MM.1S (cell line): Measurements from ENCODE around the gene SHOC2.
"Not testable (repeated sequence)": the region's sequence is repeated elsewhere in the genome, so short reads cannot be mapped to it uniquely, and the experiment has no call there.

Experiments used
- DNase-seq: peaks from one replicate; pipeline ENCODE4 v3.0.0-alpha.2; 2015
- H2AFZ ChIP-seq: fragments of 300-600 bp; sonication (generic); 2 replicates; pipeline ENCODE4 v1.6.0; 2016; ENCODE audit warnings: antibody characterized with exemption, low read length
- H3F3A ChIP-seq: fragments of 300-600 bp; sonication (generic); 2 replicates; pipeline ENCODE4 v1.6.1; 2016; ENCODE audit warnings: mild to moderate bottlenecking, antibody characterized with exemption, low read length, moderate library complexity, mixed read lengths; ENCODE audit not compliant: insufficient read depth
- H3K27ac ChIP-seq: fragments of 300-600 bp; sonication (generic); 2 replicates; pipeline ENCODE4 v1.5.1; 2016; ENCODE audit warnings: mild to moderate bottlenecking, low read length
- H3K27me3 ChIP-seq: fragments of 300-600 bp; sonication (generic); replicated peaks from 2 replicates; pipeline ENCODE4 v1.6.0; 2016; ENCODE audit warnings: low read length; ENCODE audit not compliant: insufficient read depth
- H3K36me3 ChIP-seq: fragments of 300-600 bp; sonication (generic); replicated peaks from 2 replicates; pipeline ENCODE4 v1.6.1; 2016; ENCODE audit warnings: mild to moderate bottlenecking, low read length, mixed read lengths; ENCODE audit not compliant: insufficient read depth
- H3K4me1 ChIP-seq: fragments of 300-600 bp; sonication (generic); 2 replicates; pipeline ENCODE4 v1.6.1; 2016; ENCODE audit warnings: low read length, mixed read lengths
- H3K4me2 ChIP-seq: fragments of 300-600 bp; sonication (generic); 2 replicates; pipeline ENCODE4 v1.6.0; 2016; ENCODE audit warnings: low read depth, low read length
- H3K4me3 ChIP-seq: fragments of 300-600 bp; sonication (generic); 2 replicates; pipeline ENCODE4 v1.5.1; 2016; ENCODE audit warnings: low read length, mixed read lengths
- H3K79me2 ChIP-seq: fragments of 300-600 bp; sonication (generic); 2 replicates; pipeline ENCODE4 v1.6.1; 2016; ENCODE audit warnings: mixed run types, low read length, mixed read lengths
- H3K9ac ChIP-seq: fragments of 300-600 bp; sonication (generic); 2 replicates; pipeline ENCODE4 v1.6.1; 2016; ENCODE audit warnings: low read length, mixed read lengths
- H3K9me2 ChIP-seq: fragments of 300-600 bp; sonication (generic); replicated peaks from 2 replicates; pipeline ENCODE4 v1.6.1; 2016; ENCODE audit warnings: mild to moderate bottlenecking, low read length, mixed read lengths; ENCODE audit not compliant: insufficient read depth
- H3K9me3 ChIP-seq: fragments of 300-600 bp; sonication (generic); replicated peaks from 2 replicates; pipeline ENCODE4 v1.6.1; 2016; ENCODE audit warnings: mild to moderate bottlenecking, low read length, mixed read lengths; ENCODE audit not compliant: insufficient read depth
- H4K20me1 ChIP-seq: fragments of 300-600 bp; sonication (generic); 2 replicates; pipeline ENCODE4 v1.6.1; 2016; ENCODE audit warnings: mild to moderate bottlenecking, low read length, moderate library complexity, mixed read lengths; ENCODE audit not compliant: insufficient read depth
- CTCF ChIP-seq: fragments of 300-600 bp; sonication (generic); IDR thresholded peaks from 2 replicates; pipeline ENCODE4 v1.5.1; 2016; ENCODE audit warnings: antibody characterized with exemption, low read length, mixed read lengths
- EZH2 ChIP-seq: fragments of 300-600 bp; sonication (generic); optimal IDR thresholded peaks from 2 replicates; pipeline ENCODE3; 2017; ENCODE audit warnings: low read depth, mild to moderate bottlenecking, antibody characterized with exemption, low read length, mixed read lengths
- EZH2phosphoT487 ChIP-seq: fragments of 300-600 bp; sonication (generic); IDR thresholded peaks from 2 replicates; pipeline ENCODE4 v1.6.1; 2018; ENCODE audit warnings: antibody characterized with exemption, low read length

Gene SHOC2

GRCh38 chr10:110915035-110915434 is 4.4 kb upstream of the SHOC2 start:
- Histone ChIP-seq H3K27me3 (no peaks in the 10 kb centered on the region), H3K27ac (no peak overlapping the region), H3K4me2 (no peak overlapping the region), H3K9me3 (no peaks in the 10 kb centered on the region), H2AFZ (no peak overlapping the region), H3K4me3 (no peak overlapping the region), H3K4me1 (peaks cover 4% of the 10 kb centered on the region; the same call in 1 of the 2 replicates), H3K9me2 (no peaks in the 10 kb centered on the region), H3F3A (peaks cover 13% of the 10 kb centered on the region), H3K79me2 (peaks cover 20% of the 10 kb centered on the region), H3K36me3 (no peaks in the 10 kb centered on the region), H4K20me1 (no peaks in the 10 kb centered on the region), H3K9ac (no peak overlapping the region)
- DNase-seq = no peak
- TF ChIP-seq EZH2 = no peak
- no peak for TF ChIP-seq EZH2phosphoT487
- TF ChIP-seq CTCF = no peak

- H3K9ac ChIP-seq, H3K27ac ChIP-seq, H3K36me3 ChIP-seq, H4K20me1 ChIP-seq, H3K27me3 ChIP-seq, DNase-seq, H3K4me2 ChIP-seq, H3K4me1 ChIP-seq, H3K4me3 ChIP-seq, H3K9me3 ChIP-seq, H3K9me2 ChIP-seq, H2AFZ ChIP-seq: not testable (repeated sequence)
- peaks cover 26% of the 10 kb centered on the region for H3K79me2 ChIP-seq
- H3F3A ChIP-seq = peaks cover 19% of the 10 kb centered on the region
Measured at GRCh38 chr10:110915600-110915999, 3.8 kb upstream of the SHOC2 start.

GRCh38 chr10:110916554-110917346 is 2.7 kb upstream of the SHOC2 start:
- H3K9me2 ChIP-seq = no peaks in the 10 kb centered on the region
- no peak overlapping the region for H3K9ac ChIP-seq
- no peak overlapping the region for H3K27ac ChIP-seq
- no peaks in the 10 kb centered on the region for H4K20me1 ChIP-seq
- peaks cover 24% of the 10 kb centered on the region for H3F3A ChIP-seq
- peaks cover 4% of the 10 kb centered on the region; the same call in 1 of the 2 replicates for H3K4me1 ChIP-seq
- TF ChIP-seq EZH2 (no peak), EZH2phosphoT487 (no peak), CTCF (no peak)
- no peak overlapping the region for H3K4me2 ChIP-seq
- no peak overlapping the region for H2AFZ ChIP-seq
- no peak for DNase-seq
- H3K79me2 ChIP-seq = peaks cover 37% of the 10 kb centered on the region
- no peaks in the 10 kb centered on the region for H3K9me3 ChIP-seq
- H3K4me3 ChIP-seq = no peak overlapping the region
- H3K27me3 ChIP-seq = no peaks in the 10 kb centered on the region
- no peaks in the 10 kb centered on the region for H3K36me3 ChIP-seq

GRCh38 chr10:110918269-110918642 is 1.1 kb upstream of the SHOC2 start:
- Histone ChIP-seq H3K9me2 (no peaks in the 10 kb centered on the region), H3K4me2 (peak overlapping the region; percentile 81), H3K79me2 (peaks cover 52% of the 10 kb centered on the region), H3K4me1 (peaks cover 4% of the 10 kb centered on the region; the same call in 1 of the 2 replicates), H3K27ac (peak overlapping the region; percentile 98), H2AFZ (peak overlapping the region; percentile 80), H3K9me3 (no peaks in the 10 kb centered on the region), H3K9ac (peak overlapping the region; percentile 93; the same call in 1 of the 2 replicates), H3K36me3 (no peaks in the 10 kb centered on the region), H3K27me3 (no peaks in the 10 kb centered on the region), H3F3A (peaks cover 24% of the 10 kb centered on the region), H4K20me1 (peaks cover 2% of the 10 kb centered on the region; the same call in 1 of the 2 replicates), H3K4me3 (peak overlapping the region; percentile 93)
- no peak for TF ChIP-seq EZH2
- no peak for TF ChIP-seq CTCF
- TF ChIP-seq EZH2phosphoT487 = no peak
- DNase-seq = peak; percentile 96
